Measurements from ENCODE around the gene RANBP2. TPM values are rescaled to one million over a fixed set of nuclear protein-coding genes. Genes with fewer than 3 reads are reported as not detected.

RANBP2 gene
- total and polyA plus RNA-seq, 9 of the 15 experiments (the other 6 are each of a cell fraction or from before 2014, with no cell fraction given): 11.7 to 97.4 (median 48.1) TPM

GRCh38 chr2:108786354-108787215, 67.3 kb downstream of the RANBP2 start, which contains the start of gene CCDC138 (continued):
- no peak for TF ChIP-seq MGA (IDR thresholded peaks at IDR 0.05)
- no peak for TF ChIP-seq CBFA2T2 (conservative IDR thresholded peaks at IDR 0.05)
- TF ChIP-seq ZNF239 (CRISPR knock-in tag; IDR thresholded peaks at IDR 0.05): no peak
- no peak for TF ChIP-seq HIVEP1 (CRISPR knock-in tag; IDR thresholded peaks at IDR 0.05)
- no peak for TF ChIP-seq SNRNP70 (optimal IDR thresholded peaks at IDR 0.05; ENCODE audit: low read depth, low read length)
- no peak for TF ChIP-seq ZNF384 (IDR thresholded peaks at IDR 0.05; ENCODE audit: low read depth, low read length)
- 0 out of 2 replicates have a peak, but pooled peaks have one; percentile 37 for TF ChIP-seq ETV5 (CRISPR knock-in tag; IDR thresholded peaks at IDR 0.05; ENCODE audit: low read depth)
- peak; percentile 78 for TF ChIP-seq RBM25 (IDR thresholded peaks at IDR 0.05; ENCODE audit: low read depth, low read length, severe bottlenecking)
- peak; percentile 42 to 86 for TF ChIP-seq E2F6 (IDR thresholded peaks at IDR 0.05; ENCODE audit: borderline replicate concordance in 1 of 2, extremely low read depth in 1 of 2, insufficient read depth in 1 of 2, insufficient read length in 1 of 2, low read depth in 1 of 2, low read length in 1 of 2, poor library complexity in 1 of 2, severe bottlenecking in 1 of 2)
- TF ChIP-seq, protein P1, sequence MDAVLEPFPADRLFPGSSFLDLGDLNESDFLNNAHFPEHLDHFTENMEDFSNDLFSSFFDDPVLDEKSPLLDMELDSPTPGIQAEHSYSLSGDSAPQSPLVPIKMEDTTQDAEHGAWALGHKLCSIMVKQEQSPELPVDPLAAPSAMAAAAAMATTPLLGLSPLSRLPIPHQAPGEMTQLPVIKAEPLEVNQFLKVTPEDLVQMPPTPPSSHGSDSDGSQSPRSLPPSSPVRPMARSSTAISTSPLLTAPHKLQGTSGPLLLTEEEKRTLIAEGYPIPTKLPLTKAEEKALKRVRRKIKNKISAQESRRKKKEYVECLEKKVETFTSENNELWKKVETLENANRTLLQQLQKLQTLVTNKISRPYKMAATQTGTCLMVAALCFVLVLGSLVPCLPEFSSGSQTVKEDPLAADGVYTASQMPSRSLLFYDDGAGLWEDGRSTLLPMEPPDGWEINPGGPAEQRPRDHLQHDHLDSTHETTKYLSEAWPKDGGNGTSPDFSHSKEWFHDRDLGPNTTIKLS (IDR thresholded peaks at IDR 0.05; ENCODE audit: borderline replicate concordance, low read depth): peak; percentile 59; the same call in 1 of the 2 replicates
- TF ChIP-seq LARP7 (IDR thresholded peaks at IDR 0.05): no peak
- 0 out of 2 replicates have a peak, but pooled peaks have one; percentile 31 for TF ChIP-seq SIN3B (IDR thresholded peaks at IDR 0.05; ENCODE audit: low read depth)
- no peak for TF ChIP-seq RFX5 (IDR thresholded peaks at IDR 0.05; ENCODE audit: low read depth, low read length)
